ENCODE data around the gene PCDH9.
A peak's percentile ranks its signal among the peaks of the same experiment; 100 is the strongest.

The PCDH9 gene

DNA sequence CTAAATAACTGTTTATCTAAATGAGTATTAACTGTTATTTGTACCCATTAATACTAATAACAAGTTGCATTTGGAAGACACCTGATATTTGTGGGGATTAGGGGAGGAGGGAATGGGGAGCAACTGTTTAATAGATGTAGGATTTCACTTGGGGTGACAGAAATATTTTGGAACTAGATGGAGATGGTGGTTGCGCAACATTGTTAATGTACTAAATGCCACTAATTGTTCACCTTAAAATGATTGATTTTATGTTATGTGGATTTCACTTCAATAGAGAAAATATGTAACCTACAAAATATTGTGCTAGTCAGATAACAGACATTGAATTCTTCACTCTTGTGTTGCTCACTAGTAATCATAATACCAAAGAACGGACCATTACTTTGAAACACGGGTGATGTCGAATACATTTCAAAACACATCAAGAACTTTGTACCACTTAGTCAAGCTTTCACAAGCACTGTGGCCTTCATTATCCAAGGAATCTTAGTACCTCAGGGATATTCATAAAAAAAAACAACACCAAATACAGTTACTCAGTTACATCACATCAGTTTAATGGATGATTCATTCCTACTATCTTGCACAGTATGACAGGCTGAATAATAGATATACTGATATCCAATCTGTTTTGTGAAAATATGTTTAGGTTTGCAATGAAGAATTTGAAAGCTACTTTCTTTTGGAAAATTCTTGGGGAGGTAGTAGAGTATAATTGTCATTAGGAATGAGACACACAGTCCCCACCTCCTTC lies 721.8 kb downstream of the PCDH9 start:
- in situ Hi-C loops (cut with MboI; ENCODE audit: low pct_unique_long_range_greater_than_20kb, low sequenced_read_pairs), result no loop called here
- no peak for DNase-seq

DNA sequence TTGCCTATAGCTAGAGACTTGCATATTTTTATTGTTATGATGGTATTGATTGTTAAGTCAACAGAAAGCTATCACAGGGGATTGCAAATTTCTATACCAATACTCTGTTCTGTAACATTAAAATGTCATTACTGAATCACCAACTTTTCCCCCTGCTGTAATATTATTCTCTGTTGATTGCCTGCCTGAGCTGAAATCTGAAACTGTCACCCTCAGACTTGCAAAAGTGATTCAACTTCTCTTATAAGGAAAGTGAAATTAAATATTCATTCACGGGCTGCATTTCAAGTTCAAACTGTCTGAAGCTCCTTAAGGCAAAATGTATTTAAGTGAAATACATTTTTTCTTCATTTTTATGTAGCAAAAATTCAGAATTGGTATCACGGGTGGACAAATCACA lies 723.2 kb downstream of the PCDH9 start:
- no peak for DNase-seq
- in situ Hi-C loops (cut with MboI; ENCODE audit: low pct_unique_long_range_greater_than_20kb, low sequenced_read_pairs), result no loop called here

DNA sequence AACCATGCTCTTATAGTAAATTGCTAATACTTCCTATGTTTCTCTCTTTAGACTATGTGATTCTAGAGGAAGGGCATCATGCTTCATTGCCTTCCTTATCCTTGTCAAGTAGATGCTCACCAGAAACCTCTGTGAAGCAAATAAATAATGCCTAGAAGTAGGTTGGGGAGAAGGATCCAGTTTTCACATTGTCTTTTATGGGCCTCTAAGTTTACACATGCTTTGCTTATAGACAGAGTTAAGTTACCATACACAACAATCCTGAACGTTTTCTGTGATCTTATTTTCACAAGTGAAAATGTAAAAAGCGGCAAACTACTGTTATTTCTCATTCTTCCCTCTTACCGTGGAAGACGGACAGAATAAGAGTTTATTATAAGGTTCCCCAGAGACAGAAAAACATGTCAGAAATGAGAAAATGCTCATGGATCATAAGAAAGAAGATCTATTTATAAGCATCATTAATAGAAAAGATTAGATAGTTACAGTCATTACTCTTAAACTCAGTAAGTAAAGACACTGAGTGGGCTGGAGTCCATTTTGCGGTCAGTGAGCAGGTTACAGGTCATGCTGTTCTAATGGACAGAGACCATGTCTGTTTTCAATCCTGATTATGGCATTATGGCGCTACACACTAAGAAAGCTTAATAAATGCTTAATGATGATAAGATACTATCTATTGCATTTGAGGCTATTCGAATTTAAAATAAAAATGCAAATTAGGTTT lies 723.9 kb downstream of the PCDH9 start:
- DNase-seq, result no peak
- in situ Hi-C loops (cut with MboI; ENCODE audit: low pct_unique_long_range_greater_than_20kb, low sequenced_read_pairs), result no loop called here

DNA sequence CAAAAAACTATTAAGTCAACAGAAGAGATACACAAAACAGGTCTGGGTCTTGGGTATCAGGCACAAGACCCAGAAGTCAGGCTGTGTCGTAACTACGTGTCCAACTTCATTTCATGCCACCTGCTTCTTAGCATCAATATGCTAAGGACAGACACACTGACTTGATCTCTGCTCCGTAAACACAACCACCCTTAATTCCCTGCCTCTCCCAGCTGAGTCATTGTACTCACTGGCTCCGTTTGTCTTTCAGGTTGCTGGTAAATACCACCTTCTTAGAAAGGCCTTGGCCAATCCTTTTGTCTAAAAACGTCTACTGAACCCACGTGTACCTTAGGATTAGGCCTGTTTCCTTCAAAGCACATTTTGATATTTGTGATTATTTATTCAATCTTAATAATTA lies 726.2 kb downstream of the PCDH9 start:
- DNase-seq, result no peak
- in situ Hi-C loops (cut with MboI; ENCODE audit: low pct_unique_long_range_greater_than_20kb, low sequenced_read_pairs), result no loop called here

DNA sequence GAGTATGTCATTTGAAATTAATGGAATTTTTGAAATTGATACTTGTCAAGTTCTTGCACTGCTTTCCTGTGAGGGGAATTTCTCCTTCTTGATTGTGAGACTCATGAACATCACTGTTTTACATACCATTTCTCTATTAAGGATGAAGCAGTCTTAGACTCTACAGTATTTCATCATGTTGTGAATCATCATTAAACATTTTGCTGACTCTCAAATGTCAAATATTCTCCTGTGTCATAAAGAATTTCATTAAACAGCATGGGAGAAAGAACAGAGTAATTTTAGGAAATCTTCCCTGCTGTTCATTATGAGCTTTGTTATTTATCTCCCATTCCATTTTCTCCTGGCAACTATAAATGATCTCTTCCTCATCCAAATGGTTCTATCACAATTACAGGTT lies 729.0 kb downstream of the PCDH9 start:
- in situ Hi-C loops (cut with MboI; ENCODE audit: low pct_unique_long_range_greater_than_20kb, low sequenced_read_pairs), result no loop called here
- DNase-seq, result no peak

DNA sequence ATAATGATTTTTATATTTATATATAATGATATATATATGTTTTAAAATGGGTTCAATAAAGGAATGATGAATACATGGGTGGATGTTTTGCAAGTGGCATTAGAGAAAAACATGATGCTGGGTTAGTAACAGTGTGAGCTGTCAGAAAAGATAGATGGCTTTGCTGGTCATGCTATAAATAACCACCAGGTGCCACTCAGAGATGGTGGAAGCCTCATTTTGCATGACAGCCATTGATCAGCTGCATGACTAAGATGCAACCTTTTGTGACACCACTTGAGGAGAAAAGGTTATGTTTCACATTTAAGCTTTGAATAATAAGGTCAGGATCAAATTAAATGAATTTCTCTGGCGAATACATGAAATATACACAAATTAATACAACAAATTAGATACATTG lies 737.7 kb downstream of the PCDH9 start:
- in situ Hi-C loops (cut with MboI; ENCODE audit: low pct_unique_long_range_greater_than_20kb, low sequenced_read_pairs), result no loop called here
- DNase-seq, result peak; percentile 4

DNA sequence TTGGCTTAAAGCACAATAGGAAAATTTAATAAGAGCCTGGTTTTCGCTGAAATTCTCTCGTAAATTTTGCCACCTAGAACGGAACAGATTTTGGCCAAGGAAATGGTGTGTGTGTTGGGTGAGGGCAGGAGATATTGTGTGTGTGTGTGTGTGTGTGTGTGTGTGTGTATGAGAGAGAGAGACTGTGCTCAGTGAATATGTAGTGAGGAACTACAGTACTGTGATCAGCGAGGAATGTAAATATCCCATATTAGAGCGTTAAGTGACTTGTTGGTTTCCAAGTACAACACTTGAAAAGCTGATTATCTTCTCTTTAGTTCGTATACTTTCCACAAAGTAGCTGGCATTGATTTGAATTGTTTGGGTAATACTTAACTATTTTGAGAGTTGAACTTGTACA lies 738.9 kb downstream of the PCDH9 start:
- DNase-seq, result no peak
- in situ Hi-C loops (cut with MboI; ENCODE audit: low pct_unique_long_range_greater_than_20kb, low sequenced_read_pairs), result no loop called here

- DNase-seq, result no peak
- in situ Hi-C loops (cut with MboI; ENCODE audit: low pct_unique_long_range_greater_than_20kb, low sequenced_read_pairs), result no loop called here
Observed at GRCh38 chr13:66489586-66489985, 740.5 kb downstream of the PCDH9 start.

DNA sequence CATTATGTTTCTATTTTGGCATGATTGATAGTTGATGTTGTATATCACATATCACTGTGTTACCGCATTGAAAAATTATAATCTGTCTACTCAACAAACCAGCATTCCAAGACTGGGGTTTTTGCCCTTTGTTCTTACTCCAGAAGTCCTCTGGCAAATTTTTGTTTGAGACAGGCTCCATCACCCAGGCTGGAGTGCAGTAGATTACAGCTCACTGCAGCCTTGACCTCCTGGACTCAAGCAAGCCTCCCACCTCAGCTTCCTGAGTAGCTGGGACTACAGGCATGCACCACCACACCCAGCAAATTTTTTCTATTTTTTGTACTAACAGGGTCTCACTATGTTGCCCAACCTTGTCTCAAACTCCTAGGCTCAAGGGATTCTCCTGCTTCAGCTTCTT lies 741.0 kb downstream of the PCDH9 start:
- in situ Hi-C loops (cut with MboI; ENCODE audit: low pct_unique_long_range_greater_than_20kb, low sequenced_read_pairs), result no loop called here
- no peak for DNase-seq

DNA sequence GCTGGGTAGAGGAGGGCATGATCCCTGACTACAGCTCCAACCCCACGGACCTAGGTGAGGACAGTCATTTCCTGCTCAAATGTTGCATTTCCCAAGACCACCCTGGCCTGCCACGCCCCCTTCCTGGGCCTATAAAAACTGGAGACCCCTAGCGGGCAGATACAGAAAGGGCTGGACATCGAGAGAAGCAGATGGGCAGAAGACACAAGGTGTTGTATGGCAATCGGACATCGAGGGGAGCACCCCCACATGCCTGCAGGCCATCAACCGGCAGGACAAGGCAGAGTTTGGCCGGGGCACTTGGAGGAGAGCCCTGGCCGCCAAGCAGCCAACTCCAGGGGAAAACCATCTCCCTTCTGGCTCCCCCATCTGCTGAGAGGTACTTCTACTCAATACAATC lies 746.4 kb downstream of the PCDH9 start:
- in situ Hi-C loops (cut with MboI; ENCODE audit: low pct_unique_long_range_greater_than_20kb, low sequenced_read_pairs), result no loop called here
- DNase-seq, result no peak

DNA sequence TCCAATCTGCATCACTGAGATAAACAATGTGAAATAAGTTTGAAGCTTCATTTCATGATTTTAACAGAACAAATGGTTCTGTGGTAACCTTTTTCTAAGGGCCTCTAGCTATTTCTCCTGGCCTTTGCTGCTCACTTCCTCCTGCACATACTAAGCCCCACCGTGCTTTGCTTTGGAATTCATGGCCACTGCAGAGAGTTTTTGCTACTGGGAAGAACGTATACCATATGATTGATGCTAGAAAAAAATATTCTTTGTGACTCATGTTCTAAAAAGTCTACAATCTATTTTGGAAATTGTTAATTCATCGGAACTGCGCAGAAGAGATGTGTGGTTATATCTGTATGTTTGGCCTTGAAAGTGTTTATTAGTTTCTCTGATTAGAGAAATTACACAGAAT lies 747.3 kb downstream of the PCDH9 start:
- DNase-seq, result no peak
- in situ Hi-C loops (cut with MboI; ENCODE audit: low pct_unique_long_range_greater_than_20kb, low sequenced_read_pairs), result no loop called here

DNA sequence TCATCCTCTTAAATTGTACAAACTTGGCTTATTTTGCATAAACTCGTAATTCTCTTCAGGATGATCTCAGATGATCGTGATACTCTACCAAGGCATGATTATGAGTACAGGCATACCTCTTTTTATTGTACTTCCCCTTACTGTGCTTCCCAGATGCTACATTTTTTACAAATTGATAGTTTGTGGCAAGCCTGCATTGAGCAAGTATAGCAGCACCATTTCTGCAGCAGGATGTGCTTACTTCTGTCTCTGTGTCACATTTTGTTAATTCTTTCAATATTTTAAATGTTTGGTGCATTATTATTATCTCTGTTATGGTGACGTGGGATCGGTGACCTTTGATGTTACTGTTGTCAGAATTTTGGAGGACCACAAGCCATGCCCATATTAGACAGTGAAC lies 752.3 kb downstream of the PCDH9 start:
- no peak for DNase-seq
- in situ Hi-C loops (cut with MboI; ENCODE audit: low pct_unique_long_range_greater_than_20kb, low sequenced_read_pairs), result no loop called here

GRCh38 chr13:66475061-66475460 lies 755.1 kb downstream of the PCDH9 start:
- no peak for DNase-seq
- in situ Hi-C loops (cut with MboI; ENCODE audit: low pct_unique_long_range_greater_than_20kb, low sequenced_read_pairs), result no loop called here

- in situ Hi-C loops (cut with MboI; ENCODE audit: low pct_unique_long_range_greater_than_20kb, low sequenced_read_pairs), result no loop called here
- DNase-seq, result no peak
Observed at GRCh38 chr13:66469745-66470144, 760.4 kb downstream of the PCDH9 start.

- in situ Hi-C loops (cut with MboI; ENCODE audit: low pct_unique_long_range_greater_than_20kb, low sequenced_read_pairs), result no loop called here
- DNase-seq, result no peak
Observed at GRCh38 chr13:66468656-66469055, 761.5 kb downstream of the PCDH9 start.

DNA sequence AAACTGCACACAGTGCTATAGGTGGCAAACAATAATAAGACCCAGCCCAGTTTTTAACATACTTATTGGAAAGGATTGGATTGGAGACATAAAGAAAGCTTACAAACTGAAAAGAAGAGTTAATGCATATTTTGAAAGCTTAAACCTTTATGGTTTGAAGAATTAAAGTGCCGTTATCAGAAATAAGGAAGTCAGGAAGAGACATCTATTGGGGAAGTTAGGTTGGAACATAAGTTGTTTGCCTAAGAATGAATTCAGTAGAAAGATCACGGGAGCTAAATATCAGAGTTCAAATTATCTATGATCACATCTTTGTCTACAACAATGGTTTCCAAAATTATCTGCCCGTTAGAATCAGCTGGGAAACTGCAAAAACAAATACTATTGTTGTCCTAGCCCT lies 767.9 kb downstream of the PCDH9 start:
- DNase-seq, result peak; percentile 12
- in situ Hi-C loops (cut with MboI; ENCODE audit: low pct_unique_long_range_greater_than_20kb, low sequenced_read_pairs), result no loop called here

DNA sequence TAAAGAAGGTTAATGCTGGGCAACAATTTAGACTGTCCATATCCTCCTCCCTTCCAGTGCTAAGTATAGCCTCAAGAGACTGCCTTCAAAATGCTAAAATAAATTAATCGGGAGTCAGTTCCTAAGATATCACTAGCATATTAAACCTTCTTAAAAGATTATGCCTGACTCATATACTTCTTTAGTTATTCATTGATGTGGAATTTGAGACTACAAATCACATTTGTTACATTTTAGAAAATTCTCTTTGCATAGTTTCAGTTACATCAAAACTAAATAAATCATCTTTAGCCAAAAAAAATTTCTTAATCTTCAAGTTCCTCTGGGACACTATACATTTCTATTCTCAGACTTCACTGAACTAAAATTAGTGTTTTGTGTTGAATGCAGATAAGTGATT lies 769.1 kb downstream of the PCDH9 start:
- in situ Hi-C loops (cut with MboI; ENCODE audit: low pct_unique_long_range_greater_than_20kb, low sequenced_read_pairs), result no loop called here
- no peak for DNase-seq

DNA sequence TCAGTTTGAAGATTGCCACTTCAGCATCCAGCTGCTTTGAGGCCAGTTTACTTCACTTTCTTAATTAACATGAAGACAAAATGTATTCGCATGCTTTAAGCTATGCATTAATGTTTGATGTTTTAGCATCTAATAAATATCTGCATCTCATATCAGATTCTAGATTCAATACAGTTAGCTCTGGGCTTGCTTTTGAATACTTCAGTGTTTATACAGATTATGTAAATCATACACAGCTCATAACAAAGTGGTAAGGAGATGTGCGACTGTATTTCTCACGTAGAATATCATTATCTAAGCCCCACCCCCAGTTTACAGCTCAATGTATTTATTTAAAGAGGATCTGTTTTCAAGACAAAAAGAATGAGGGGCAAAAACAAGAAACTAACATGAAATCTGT lies 770.5 kb downstream of the PCDH9 start:
- no peak for DNase-seq
- in situ Hi-C loops (cut with MboI; ENCODE audit: low pct_unique_long_range_greater_than_20kb, low sequenced_read_pairs), result no loop called here

DNA sequence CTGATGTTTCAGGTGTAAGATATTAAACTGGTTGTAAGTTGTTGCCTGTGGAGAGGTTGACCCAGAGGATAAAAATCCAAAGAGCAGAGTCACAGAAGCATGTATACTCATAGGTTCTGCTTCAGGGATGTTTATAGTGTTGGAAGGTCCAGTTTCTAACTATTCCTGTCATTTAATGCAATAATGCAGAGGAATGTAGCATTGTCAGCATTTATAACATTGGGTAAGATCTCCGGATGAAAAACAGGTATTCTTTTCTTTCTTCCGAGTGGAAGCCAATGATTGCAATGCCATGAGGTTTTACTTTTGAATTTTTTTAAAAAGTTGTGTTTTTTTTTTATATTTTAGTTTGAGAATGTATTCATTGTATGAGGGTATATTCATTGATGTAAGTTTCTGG lies 771.0 kb downstream of the PCDH9 start:
- in situ Hi-C loops (cut with MboI; ENCODE audit: low pct_unique_long_range_greater_than_20kb, low sequenced_read_pairs), result no loop called here

DNA sequence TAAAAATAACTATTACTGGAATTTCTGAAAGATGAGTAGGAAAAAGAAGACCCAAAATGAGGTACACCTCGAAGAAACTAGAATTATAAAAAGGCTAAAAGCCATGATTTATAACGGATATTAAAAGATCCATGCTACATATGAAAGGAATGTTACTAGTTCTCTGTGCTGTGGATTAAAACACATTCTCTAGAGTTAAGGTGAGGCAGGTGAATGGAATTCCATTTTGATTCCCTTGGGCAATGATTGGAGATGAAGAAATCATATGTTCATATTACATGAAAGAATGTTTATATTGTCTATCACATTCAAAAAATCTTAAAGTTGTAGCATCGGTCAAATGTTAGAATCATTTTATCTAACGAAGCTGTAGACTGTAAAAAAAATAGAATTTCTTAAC lies 783.7 kb downstream of the PCDH9 start:
- in situ Hi-C loops (cut with MboI; ENCODE audit: low pct_unique_long_range_greater_than_20kb, low sequenced_read_pairs), result no loop called here
- no peak for DNase-seq

More for the DNA sequence above, 771.0 kb downstream of the PCDH9 start:
- DNase-seq, result no peak

GRCh38 chr13:66443926-66444325 lies 786.2 kb downstream of the PCDH9 start:
- in situ Hi-C loops (cut with MboI; ENCODE audit: low pct_unique_long_range_greater_than_20kb, low sequenced_read_pairs), result no loop called here
- no peak for DNase-seq
